NCI-H2196 (cell line): ENCODE results near the gene TMEM178B.
"Not testable (repeated sequence)": the region's sequence is repeated elsewhere in the genome, so short reads cannot be mapped to it uniquely, and the experiment has no call there.

ENCODE experiments used
- DNase-seq: peaks from one replicate; lab custom pipeline; 2025; ENCODE audit not compliant: unreplicated experiment; lab: John Stamatoyannopoulos, UW

TMEM178B gene

GRCh38 chr7:141302617-141303016 lies 228.8 kb downstream of the TMEM178B start:
- DNase-seq: no peak

GRCh38 chr7:141304291-141304690 lies 230.4 kb downstream of the TMEM178B start:
- no peak for DNase-seq

DNA sequence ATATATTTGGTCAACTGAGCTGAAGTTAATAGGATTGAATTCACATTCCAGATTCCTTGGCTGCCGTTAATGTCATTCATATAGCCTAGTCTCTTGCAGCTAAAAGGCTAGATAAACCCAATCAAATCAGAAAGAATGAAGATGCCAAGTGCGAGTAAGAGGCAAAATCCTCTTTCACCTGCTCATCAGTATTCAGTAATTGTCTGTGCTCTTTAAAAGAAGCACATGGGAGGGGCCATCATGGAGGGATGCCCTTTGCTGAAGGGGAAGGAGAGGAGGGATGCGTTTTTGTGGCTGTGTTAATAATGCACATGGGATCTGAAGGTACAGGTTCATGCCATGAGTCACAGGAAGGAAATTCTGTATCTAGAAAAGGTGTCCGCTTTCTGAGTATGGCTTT lies 232.2 kb downstream of the TMEM178B start:
- no peak for DNase-seq

DNA sequence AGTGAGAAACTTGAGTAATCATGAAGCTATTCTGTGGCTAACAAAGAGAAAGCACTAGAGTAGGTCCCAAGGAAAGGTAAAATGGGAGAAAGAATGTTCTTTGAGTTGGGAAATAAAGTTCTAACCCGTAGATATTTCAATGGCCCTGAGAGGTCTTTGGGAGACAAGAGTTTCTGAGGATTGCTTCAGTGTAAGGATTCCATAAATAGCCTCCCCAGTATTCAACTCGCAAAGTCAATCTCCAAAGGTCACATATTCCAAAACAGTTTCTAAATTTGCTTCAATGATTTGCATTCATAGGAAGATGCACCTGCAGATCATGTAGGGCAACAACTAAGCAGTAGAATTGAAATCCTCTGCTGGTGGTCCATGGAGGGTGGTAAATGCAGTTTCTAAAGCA lies 238.5 kb downstream of the TMEM178B start:
- DNase-seq: no peak

DNA sequence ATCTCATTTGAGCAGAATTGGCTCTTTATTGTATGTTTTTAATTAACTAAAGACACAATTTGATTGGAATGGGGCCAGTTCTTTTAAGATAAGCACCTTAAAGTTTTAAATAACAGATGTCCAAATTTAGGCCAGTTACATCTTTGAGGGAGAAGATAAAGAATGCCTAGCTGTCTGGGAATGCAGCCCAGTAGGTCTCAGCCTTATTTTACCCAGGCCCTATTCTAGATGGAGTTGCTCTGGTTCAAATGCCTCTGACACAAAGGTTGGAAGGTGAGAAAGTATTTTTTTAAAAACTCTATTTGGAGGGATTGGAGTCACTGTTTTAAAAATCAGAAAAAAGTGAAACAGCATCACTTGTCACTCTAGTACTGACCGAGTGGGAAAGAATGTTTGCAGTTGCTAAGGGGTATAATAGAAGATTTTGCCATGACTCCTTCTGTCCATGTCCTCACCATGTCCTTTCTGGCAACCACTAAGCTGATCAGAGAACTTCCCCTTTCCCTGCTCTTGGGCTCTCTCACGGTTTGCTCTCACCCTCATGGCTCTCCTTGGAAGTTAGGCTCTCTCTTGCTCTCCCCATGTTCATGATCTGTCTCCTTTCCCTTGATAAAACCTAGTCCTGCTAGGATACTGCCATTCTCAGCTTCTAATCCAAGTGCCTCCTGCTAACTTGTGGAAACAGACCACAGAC lies 239.1 kb downstream of the TMEM178B start:
- no peak for DNase-seq

- no peak for DNase-seq
Measured at GRCh38 chr7:141313896-141314295, 240.0 kb downstream of the TMEM178B start.

DNA sequence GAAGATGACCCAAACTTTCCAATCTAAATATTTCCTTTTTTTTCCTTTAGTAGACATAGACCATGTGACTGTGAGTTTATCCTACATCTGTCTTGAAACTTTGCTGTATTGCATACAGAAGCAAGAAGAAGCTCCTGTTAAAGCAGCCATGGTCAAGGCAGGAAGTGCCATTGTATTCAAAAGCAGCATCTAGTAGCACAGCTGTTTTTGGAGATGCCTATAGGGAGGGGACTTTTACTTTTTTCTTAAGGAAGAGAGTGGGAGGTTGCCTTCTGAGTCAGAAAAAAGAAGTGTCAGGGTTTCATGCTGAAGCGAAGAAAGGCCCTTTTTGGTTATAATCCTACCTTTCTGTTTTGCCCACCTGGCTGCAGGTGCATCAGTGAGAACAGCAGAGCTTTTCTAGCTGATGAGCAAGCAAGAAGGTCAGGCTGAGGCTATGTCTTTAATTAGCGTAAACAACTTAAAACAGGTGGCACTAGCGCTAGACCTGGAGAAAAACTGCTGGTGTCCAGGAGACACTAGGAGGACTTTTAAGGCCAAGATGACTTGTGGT lies 243.2 kb downstream of the TMEM178B start:
- no peak for DNase-seq

DNA sequence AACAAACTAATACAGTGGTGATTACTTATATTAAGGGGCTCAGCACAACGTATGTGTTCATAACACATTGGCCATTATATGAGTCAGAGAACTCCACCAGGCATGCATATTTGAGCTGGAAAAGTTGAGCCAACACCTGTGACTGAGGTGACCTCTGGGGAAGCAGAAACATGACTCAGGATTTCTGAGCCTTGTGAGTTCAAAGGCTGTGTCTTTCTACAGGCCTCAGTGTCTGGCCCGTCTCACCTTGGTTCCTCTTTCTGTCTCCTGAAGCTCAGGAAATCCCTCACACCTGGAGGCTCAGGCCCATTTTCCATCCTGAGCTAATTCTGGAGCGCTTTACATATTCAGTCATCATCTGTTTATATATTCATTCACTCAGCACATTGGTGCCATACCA lies 246.4 kb downstream of the TMEM178B start:
- no peak for DNase-seq

DNA sequence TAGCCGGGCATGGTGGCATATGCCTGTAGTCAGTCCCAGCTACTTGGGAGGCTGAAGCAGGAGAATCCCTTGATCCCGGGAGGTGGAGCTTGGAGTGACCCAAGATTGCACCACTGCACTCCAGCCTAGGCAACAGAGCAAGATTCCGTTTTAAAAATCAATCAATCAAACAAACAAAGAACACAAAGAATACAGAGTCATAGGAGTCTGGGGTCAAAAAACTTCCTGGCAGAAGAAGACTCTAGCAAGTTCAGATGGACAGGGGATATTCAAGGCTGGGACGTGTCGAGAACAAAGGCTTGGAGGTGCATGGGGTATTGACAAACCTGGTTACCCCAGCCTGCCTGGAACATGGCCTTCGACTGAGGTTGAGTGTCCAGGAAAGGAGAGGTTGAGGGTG lies 248.5 kb downstream of the TMEM178B start:
- no peak for DNase-seq

DNA sequence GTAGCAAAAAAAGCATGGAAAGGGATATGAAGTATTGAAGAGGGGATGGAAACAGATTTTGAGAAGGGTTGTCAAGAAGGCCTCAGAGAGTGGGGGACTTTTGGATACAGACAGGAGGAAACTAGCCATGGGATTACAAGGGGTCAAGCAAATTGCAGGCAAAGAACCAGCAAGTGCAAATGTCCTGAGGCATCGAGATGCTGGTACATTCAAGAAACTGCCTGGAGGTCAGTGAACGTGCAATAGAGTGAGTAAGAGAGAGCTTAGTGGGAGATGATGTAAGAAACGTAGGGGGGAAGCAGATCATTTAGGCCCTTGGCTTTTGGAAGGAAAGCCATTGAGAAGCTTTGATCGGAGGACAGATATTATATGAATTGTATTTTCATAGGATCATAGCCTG lies 250.0 kb downstream of the TMEM178B start:
- DNase-seq: no peak

GRCh38 chr7:141324870-141325269 lies 251.0 kb downstream of the TMEM178B start:
- no peak for DNase-seq

DNA sequence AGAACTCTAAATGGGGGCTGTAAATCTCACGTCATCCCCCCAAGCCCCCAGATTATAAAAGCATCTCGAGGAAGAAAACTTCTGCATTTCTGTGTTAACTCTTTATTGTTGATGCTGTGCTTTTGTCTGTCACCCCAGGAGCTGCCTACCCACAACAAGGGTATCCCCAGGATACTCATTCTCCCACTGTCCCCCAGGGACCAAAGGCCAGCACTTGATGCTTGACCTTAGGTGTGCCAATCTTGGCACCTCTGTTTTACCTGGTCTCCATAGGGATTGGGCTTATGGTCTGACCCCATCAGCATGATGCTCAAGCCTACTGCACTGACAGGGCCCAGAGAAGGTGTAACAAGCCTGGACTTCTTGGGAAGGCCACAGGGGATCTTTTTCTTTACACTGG lies 251.4 kb downstream of the TMEM178B start:
- DNase-seq: no peak

- DNase-seq: no peak
Measured at GRCh38 chr7:141328290-141328689, 254.4 kb downstream of the TMEM178B start.

GRCh38 chr7:141330285-141330684 lies 256.4 kb downstream of the TMEM178B start:
- not testable (repeated sequence) for DNase-seq

DNA sequence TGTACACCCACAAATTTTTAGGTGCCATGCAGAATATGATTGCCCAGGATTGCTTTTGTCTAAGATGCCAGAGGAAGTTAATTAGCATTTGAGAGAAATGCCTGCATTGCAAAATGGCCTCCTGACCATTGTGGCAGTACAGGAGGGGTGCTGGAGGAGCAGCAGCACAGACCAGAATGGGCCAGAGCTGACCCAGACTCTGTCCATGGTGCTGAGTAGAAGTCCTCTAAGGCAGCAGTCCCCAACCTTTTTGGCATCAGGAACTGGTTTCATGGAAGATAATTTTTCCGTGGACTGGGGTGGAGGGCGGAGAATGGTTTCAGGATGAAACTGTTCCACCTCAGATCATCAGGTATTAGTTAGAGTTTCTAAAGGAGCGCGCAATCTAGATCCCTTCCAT lies 259.6 kb downstream of the TMEM178B start:
- no peak for DNase-seq

- no peak for DNase-seq
Measured at GRCh38 chr7:141335164-141335563, 261.3 kb downstream of the TMEM178B start.

DNA sequence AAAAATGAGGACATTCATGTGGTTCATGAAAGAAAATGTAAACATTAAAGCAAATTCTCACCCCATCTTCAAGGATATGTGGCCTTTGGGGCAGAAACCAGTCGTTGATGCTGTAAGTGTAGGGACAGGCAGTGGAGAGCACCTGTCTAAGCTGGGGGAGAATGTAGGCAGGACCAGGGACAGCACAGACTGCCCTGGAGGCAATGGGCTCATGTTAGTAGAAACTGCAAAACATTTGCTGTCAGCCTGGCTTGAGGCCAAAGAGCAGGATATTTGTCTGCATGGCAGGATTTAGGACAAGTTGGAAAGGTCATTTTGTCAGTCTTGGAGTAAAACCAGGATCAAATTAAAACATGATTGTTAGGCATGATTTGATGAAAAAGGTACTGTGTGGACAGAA lies 265.7 kb downstream of the TMEM178B start:
- no peak for DNase-seq

DNA sequence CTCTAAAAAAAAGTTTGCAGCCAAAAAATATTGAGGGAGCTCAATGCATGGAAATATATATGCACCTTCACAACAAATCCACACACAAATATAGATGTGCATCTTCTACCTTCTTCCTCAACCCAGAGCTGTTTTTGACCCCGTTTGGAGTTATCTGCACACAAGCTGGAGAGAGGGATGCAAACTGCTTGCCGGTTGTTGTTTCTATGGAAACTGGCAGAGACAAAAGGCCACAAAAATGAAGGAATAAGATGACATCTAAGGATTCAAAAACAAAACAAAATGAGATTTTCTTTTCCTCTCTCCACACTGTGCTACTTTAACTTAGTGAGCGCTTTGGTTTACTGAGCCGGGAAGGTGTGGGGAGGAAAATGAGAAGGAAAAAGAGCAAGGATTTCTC lies 267.1 kb downstream of the TMEM178B start:
- no peak for DNase-seq

DNA sequence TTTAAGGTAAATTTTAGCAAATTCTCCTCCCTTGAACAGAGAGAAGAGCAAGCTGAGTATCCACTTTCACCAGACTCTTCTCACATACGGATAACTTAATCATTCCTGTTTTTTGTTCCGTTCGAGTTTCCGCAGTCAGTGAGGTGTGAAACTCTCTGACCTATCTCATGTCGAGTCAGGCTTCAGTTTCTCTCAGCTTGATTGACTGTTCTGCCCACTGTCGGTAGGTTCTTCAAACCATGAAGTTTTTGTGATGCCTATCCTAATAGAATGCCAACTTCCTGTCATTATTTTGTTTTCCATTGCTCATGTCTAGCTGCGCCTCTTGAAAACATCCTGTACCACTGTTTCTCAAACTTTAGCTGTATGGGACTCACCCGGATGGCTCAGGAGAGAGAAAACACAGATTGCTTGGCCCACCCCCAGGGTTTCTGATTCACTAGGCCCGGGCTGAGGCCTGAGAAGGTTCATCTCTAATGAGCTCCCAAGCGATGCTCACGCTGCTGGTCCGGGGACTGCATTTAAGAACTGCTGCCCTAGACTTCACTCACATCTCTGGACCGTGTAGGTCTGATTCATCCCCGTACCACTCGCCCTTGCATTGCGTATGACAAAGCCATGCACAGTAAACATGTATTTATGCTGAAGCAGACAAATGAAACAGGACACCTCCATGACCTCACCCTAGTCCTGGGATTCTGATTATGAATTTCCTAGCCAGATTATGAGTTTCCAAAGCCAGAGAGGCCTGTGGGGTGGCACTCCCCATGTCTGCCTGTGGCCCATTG lies 269.0 kb downstream of the TMEM178B start:
- no peak for DNase-seq

DNA sequence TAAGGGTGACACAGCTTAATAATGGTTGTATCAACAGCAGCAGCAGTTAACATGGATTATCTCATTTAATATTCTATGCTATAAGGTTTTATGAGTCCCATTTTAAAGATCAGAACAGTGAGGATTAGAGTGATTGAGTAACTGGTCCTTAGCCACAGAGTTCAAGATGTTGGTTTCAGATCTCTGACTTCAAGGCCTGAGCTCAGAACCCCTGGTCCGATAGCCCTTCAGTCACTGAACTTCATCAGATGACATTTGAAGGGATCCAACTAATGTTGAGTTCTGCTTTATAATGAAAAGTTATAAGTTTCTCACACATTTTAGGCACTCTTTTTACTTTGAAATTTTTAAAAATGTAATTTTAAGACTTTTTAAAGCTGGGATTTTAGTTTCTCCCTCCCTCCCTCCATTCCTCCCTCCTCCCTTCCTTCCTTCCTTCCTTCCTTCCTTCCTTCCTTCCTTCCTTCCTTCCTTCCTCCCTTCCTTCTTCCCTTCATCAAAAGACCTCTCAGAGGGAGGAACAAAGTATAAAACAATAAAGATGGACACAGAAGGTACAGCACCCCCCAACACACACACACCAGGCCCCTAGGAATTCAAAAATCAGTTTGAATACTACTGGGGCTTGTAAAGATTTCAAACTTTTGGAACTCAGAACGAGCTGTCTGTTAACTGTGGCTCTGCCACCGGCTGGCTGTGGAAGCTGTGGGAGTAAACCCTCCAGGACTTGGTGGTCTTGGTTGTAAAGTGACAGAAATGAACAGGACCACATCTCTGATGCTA lies 270.5 kb downstream of the TMEM178B start:
- DNase-seq: no peak

- no peak for DNase-seq
Measured at GRCh38 chr7:141348728-141349127, 274.9 kb downstream of the TMEM178B start.

GRCh38 chr7:141349338-141349737 lies 275.5 kb downstream of the TMEM178B start:
- DNase-seq: no peak
